Measurements from ENCODE around the gene AKAIN1.

AKAIN1 gene

DNA sequence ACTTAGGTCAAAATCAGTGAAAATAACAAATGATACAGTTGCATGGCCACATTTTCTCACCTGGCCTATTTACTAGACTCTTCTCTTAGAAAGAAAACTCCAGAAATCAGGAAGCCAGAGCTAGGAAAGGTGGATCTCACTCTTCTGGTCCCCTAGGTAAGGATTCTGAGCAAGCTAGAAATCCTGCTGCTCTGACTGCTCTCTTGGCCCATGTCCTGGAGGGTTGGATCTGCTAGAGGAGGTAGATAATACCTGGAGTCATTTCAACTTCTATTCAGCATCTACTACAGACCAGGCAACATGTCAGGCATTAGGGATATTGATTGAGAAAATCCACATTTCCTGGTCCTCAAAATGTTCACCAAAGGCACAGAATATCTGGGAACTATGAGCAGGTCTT is 34.9 kb downstream of the AKAIN1 start:
- DNase-seq (ENCODE audit: low spot score): no peak
- TF ChIP-seq, protein P1, sequence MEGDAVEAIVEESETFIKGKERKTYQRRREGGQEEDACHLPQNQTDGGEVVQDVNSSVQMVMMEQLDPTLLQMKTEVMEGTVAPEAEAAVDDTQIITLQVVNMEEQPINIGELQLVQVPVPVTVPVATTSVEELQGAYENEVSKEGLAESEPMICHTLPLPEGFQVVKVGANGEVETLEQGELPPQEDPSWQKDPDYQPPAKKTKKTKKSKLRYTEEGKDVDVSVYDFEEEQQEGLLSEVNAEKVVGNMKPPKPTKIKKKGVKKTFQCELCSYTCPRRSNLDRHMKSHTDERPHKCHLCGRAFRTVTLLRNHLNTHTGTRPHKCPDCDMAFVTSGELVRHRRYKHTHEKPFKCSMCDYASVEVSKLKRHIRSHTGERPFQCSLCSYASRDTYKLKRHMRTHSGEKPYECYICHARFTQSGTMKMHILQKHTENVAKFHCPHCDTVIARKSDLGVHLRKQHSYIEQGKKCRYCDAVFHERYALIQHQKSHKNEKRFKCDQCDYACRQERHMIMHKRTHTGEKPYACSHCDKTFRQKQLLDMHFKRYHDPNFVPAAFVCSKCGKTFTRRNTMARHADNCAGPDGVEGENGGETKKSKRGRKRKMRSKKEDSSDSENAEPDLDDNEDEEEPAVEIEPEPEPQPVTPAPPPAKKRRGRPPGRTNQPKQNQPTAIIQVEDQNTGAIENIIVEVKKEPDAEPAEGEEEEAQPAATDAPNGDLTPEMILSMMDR (IDR thresholded peaks at IDR 0.05; ENCODE audit: extremely low read depth, missing control alignments): no peak

GRCh38 chr18:5159080-5159479 is 38.0 kb downstream of the AKAIN1 start:
- no peak for DNase-seq (ENCODE audit: low spot score)
- TF ChIP-seq, protein P1 (IDR thresholded peaks at IDR 0.05; ENCODE audit: extremely low read depth, missing control alignments): no peak

DNA sequence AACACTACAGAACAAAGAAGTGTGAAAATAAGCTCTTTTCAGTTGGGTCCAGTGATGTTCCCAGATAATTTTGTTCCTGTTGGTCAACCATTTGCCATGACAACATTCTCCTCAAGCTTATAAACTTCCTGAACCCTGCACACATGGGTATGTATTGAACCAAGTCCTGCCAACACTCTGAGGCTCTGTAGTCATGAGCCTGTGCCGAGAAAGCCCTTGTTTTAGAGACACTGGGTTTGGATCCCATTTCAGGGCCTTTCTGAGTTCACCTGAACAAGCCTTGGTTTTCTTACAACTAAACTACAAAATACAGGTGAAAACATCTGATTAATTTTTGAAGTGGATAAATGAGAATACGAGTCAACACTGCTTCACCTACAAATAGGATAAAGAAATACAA is 38.5 kb downstream of the AKAIN1 start:
- TF ChIP-seq, protein P1 (IDR thresholded peaks at IDR 0.05; ENCODE audit: extremely low read depth, missing control alignments): no peak
- DNase-seq (ENCODE audit: low spot score): no peak

GRCh38 chr18:5158172-5158571 is 38.9 kb downstream of the AKAIN1 start:
- no peak for DNase-seq (ENCODE audit: low spot score)
- TF ChIP-seq, protein P1 (IDR thresholded peaks at IDR 0.05; ENCODE audit: extremely low read depth, missing control alignments): no peak

DNA sequence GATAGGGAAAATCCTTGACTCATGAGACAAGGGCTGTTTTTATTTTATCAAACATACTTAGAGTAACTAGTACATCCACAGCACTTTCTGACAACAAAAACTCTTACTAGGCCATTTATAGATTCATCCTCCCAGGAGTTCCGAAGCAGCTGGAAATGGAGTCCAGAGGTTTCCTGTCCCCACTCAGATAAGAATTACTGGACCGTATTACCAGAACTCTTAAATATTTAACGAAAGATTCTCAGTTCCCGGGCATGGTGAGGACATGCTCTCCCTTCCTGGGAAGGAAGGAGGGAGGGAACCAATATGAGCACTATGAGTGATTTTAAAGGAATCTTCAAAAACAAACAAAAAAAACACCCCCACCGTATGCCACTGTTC is 41.2 kb downstream of the AKAIN1 start:
- DNase-seq (ENCODE audit: low spot score): no peak
- TF ChIP-seq, protein P1 (IDR thresholded peaks at IDR 0.05; ENCODE audit: extremely low read depth, missing control alignments): no peak

- TF ChIP-seq, protein P1 (IDR thresholded peaks at IDR 0.05; ENCODE audit: extremely low read depth, missing control alignments): no peak
- DNase-seq (ENCODE audit: low spot score): no peak
These were observed 41.7 kb downstream of the AKAIN1 start for GRCh38 chr18:5155218-5155906.

DNA sequence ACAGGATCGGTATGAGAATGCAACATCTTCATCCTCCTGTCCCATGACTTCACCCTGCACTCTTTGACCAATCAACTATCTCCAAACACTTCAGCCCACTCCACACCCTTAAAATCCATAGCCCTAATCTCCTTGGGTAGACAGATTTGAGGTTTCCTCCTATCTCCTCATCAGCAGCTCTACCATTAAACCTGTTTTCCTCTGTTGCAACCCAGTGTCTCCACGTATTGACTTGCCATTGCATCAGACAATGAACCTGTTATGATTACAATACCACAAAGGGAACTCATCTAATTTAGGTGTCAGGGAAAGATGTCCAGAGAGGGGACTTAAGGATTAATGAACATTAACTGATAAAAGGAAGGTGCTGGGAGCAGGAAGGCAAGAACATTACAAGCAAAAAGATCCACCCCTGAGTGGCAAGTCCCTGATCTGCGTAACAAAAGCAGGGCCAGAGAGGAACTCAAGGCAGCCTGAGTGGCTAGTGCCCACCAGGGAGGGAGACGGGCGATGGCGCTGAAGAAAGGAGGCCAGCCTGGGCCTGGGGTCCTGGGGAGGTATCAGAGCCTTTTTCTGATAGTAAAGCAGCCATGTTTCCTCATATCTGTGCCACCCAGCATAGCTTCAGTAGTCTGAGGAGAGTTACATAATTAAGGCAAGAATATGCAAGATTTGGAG is 44.6 kb downstream of the AKAIN1 start:
- no peak for DNase-seq (ENCODE audit: low spot score)
- TF ChIP-seq, protein P1 (IDR thresholded peaks at IDR 0.05; ENCODE audit: extremely low read depth, missing control alignments): no peak
